Stimulated activated CD4-positive, alpha-beta T cell treated with anti-CD3 and anti-CD28 coated beads, Interleukin-1b, Interleukin-23, amount 100 ng/mL, for 4 hours (primary cell): ENCODE results near the gene ASRGL1.

Experiments used
- DNase-seq, 2 donors: peaks; one replicate each; pipeline ENCODE4 v3.0.0-alpha.2; 2020; ENCODE audit warnings: low read depth in 2 of 2

ASRGL1 gene

DNA sequence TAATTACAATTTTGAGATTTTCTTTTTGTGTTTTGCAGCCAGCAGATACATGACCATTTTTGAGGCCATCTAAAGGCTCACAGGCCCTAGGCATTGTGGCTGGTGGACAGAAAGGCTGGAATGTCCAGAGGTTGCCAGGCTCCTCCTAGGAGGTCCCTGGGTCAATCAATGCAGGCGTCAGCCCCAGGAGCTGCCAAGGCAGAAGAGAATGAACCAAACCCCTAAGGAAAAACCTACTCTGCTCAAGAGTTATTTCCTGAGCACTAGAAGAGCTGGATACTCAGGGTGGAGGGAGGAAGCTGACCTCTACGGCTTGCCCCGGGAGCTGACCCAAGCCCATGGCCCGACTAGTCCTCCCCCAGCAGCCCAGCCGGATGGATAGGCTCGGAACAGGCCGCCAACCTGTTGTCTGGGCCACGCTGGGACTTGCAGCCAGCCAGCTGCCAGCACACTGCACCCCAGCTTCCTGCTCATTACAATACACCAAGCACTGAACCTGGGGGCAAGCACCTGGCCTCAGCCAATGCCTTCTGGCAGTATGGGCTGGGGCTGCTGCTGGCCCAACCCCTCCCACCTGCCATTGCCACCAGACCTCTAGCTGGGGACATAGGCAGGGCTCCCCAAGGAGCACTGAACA, 75.9 kb downstream of the ASRGL1 start:
- no peak for DNase-seq

DNA sequence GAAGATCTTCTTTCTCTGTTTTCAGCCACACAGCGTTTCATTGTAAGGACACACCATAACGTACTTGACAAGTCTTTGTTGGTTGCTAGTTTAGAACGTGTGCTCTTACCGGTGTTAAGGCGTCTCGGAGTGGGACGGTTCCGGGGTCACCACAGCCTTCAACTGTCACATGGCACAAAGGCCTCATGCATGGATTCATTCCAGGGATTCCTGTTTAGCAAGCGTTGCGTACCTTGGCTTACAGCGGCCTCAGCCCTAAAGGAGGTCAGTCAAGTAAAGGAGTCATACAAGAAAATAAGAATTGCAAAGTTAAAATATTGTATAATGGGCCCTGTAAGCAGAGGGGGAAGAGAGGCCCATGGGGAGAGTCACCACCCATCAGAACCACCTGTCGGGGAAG, 79.3 kb downstream of the ASRGL1 start:
- DNase-seq: no peak

DNA sequence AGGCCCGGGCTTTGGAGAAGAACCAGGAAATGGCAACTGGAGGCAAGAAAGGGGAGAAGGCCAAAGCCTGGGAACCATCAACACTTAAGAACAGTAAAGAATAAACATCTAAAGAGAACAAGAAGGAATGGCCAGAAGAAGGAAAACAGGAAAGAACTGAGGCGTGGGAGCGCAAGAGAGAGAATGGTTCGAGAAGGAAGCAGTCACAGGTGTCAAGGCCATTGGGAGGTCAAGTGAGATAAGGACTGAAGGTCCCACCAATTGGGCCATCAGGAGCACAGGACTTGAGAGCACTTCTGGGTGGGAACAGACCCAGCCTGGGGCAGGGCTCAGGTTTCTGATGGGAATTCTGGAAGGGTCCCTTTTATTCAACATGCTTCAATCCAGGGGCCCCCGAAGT, 80.9 kb downstream of the ASRGL1 start:
- DNase-seq: no peak

DNA sequence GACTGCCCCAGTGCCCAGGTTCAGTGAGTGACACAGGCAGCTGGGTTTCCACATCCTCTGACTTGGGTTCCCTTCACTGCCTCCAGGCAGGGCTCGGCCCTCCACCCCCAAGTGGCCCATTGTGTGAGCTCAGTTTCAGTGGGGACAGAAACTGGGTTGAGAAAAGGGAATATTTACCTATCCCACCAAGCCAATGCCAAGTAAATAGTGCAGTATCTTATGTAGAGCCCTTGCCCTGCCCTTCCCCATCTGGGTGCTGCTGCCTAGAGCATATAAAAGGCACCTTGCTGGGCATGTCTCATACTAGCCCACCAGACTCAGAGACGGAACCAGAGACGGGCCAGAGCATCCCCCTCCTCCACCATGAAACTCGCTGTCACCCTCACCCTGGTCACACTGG, 81.5 kb downstream of the ASRGL1 start, which contains the start of gene SCGB1A1:
TSS of gene SCGB1A1 (plus strand) at position 301 of the 400 bp plus-strand sequence. CDS start at position 364, 63 bp downstream.
- DNase-seq: no peak

DNA sequence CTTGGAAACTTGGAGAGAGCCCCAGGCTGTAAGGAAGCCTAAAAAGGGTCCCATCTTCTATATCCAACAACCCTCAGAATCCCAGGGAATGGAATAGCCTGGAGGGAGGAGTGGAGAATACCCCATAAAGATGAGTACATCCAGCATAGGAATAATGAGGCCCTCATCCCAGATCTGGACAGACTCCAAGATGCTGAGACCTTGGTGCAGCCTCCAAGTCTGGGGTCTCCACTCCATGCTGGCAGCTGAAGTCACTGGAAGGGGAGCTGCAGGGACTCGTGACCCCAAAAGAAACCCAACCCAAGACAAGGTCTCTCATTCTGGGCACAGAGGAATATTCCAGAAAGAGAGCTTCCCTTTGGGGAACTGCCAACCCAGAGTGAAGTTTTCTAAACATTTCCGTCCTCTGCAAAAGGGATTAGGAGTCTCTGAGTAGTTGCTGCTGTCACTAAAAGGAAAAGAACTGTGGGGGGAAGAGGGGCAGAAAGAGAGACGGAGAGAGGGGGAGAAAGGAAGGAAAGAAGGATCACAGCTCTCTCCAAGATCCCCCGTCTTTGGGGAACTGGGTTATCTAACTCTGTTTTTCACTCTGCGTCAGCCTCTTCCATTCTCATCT, 82.2 kb downstream of the ASRGL1 start:
- no peak for DNase-seq

DNA sequence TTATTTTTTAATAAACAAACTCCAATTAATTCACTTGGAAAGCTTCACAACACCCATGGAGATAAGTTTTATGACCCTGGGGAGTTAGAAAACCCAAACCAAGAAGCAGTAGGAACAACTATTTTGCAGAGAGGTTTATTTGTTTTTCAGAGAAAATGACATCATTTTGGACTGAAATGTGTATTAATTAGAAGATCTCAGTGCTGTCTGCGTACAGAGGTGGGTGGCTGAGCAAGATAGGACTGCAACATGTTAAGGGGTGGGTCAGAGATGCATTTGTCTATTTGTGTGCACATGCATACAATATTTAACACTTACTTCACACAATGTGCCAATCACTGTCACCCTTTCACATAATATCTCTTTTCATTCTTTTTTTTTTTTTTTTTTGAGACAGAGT, 82.7 kb downstream of the ASRGL1 start:
- no peak for DNase-seq

DNA sequence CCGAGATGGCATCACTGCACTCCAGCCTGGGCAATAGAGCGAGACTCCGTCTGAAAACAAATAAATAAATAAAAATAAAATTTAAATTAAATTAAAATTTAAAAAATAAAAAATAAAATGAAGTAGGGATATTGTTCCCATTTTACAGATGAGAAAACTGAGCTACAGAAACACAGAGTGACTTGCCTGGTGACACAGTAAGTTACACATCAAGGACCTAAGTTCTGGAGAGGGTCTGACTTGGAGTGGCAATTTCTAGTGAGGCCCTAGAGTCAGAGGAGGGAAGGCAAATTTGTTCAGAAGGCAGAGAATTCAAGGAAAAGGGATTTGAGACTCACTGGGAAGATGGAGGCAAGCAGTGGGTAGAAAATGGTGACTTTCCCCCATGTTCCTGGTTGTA, 83.6 kb downstream of the ASRGL1 start:
- DNase-seq: no peak

DNA sequence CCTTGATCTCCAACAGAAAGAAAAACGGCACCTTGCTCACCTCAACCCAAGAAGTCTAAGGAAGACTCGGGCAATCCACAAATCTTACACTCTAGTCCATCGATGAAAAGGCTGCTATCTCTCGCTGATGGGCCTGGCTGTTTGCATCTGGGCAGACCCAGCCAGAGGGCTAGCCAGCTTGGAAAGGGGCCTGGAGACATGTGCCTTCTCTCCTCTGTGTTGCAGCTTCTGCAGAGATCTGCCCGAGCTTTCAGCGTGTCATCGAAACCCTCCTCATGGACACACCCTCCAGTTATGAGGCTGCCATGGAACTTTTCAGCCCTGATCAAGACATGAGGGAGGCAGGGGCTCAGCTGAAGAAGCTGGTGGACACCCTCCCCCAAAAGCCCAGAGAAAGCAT, 84.7 kb downstream of the ASRGL1 start:
- DNase-seq: no peak

DNA sequence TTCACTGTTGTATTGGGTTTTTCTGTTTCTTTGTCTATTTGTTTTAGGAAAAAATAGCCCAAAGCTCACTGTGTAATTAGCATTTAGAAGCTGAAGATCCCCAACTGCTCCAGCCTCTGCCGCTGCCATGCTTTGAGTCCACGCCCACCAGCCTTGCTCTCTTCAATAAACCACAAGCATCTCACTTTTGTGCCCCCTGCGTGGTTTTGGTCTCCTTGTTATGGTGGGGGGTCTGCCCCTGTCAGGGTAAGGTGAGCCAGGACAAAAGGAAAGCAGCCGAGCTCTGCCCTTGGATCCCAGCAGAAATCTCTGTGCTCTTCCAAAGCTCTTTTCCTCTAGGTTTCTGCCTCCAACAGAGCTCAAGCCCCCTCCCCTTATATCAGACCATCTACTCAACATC, 85.8 kb downstream of the ASRGL1 start:
- no peak for DNase-seq

DNA sequence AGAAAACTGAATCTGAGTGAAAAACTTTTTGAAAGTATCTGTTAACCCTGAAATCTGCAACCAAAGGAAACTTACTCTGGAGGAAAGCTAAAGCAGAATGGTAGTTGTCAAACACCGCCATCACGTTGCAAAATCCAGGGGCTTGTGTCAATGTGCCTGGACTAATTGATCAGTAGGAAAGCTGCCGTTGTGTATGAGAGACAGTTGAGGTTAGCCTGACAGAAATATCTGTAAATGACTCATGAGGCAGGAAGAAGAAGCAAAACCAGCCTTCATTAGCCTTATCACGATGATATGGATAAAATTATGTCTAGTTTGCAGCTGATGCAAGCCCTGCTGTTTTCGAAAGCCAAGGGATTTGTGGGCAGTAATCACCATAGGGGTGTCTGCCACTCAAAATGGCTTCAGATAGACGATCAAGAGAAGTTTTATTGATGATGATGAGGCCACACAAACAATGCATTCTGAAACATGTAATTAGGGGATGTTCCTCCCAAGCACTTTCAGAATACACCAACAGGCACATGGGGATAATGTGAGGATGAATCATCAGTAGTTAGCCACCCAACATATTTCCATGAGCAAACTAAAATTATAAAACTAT, 90.5 kb downstream of the ASRGL1 start:
- DNase-seq: no peak

DNA sequence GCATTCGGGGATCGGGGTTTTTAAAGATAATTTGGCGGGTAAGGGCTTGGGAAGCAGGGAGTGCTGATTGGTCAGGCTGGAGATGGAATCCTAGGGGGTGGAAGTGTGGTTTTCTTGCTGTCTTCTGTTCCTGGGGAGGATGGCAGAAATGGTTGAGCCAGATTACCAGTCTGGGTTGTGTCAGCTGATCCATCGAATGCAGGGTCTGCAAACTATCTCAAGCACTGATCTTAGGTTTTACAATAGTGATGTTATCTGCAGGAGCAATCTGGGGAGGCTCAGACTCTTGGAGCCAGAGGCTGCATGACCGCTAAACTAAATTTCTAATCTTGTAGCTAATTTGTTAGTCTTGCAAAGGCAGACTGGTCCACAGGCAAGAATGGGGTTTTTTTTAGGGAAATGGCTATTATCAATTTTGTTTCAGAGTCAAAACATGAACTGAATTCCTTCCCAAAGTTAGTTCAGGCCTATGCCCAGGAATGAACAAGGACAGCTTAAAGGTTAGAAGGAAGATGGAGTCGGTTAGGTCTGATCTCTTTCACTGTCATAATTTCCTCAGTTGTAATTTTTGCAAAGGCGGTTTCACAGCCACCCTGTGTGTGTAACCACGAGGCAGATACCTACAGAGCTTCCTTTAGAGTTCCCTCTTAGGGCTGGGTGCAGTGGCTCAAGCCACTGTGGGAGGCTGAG, 91.8 kb downstream of the ASRGL1 start:
- no peak for DNase-seq

DNA sequence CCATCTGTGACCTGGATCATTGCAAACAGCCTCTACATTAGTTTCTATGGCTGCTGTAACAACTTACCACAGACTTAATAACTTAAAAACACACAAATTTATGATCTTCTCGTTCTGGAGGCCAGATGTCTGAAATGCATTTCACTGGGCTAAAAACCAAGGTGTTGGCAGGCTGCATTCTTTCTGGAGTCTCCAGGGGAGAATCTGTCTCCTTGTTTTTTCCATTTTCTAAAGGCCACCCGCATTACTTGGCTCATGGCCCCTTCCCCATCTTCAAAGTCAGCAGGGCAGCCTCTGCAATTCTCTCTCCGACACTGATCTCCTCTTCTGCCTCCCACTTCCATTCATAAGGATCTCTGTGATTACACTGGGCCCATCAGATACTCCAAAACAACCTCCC, 93.2 kb downstream of the ASRGL1 start:
- no peak for DNase-seq

DNA sequence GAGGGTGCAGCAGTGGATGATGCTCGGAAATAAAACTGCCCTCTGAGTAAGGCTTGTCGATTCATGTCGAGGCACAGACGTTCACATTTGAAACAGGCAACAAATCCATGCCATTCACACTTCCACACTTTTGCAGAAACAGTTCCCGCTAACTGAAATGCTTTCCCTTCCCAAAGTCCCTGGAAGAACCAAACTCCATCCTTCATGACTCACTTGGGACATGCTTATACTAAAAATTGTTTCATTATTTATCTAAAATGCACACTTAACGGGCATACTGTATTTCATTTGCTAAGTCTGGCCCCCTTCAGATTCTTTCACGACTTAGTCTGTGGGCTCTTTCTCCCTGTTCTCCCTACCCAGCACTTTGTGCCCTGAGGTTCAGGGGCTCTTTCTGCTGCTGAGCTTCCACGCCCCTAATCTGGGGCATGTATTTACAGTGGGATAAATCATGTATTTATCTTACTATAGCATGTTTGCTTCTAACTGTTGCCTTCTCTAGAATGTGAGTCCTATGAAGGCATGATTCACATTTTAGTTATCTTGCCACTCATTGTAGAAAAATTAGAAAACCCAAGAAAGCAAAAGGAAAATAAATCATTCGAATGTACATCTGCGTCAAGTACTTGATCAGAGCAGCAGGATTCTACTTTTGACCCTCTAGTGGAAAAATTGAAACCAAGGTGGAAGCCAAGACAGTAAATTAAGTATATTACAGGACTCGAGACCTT, 94.1 kb downstream of the ASRGL1 start:
- no peak for DNase-seq

DNA sequence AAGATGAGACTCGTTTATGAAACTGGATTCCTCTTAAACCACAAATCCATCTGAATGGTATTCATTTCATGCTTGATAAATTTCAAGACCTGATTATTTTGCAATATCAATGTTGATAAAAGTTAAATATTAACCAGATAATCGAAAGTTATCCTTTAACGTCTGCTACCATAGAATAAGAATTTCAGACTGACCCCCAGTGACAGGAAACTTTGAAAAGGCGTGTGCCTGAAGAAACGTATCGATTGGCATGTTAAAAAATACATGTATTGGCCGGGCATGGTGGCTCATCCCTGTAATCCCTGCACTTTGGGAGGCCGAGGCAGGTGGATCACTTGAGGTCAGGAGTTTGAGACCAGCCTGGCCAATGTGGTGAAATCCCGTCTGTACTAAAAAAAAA, 95.4 kb downstream of the ASRGL1 start:
- DNase-seq: no peak

DNA sequence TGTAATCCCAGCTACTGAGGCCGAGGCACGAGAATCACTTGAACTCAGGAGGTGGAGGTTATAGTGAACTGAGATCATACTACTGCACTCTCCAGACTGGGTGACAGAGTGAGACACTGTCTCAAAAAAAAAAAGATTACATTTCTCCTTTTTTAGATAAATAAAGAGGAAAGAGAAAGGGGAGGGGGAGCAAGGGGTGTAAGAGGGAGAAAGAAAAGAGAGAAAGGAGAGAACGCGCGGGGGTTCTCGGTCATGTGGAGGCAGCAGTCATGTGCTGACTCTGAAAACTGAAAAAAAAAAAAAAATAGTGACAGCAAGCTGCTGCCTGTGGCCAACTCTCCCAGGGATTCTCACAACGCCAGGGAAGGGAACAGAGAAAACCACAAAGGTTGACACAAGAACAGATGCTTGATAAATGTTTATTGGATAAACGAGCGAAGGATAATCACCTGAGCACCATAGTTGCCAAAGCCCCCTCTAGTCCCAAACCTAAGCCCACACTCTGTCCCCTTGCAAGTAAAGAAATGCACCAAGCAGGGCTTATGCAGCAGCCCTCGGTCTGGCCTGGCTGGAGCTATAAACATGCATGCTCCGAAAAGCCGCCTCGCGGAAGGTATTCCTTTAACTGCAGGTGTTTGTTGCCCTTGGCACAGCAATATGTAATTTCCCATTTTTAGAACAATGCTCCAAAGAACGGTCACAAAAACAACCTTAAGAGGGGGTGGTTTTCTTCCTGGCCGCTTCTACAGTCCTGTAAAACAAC, 96.1 kb downstream of the ASRGL1 start:
- DNase-seq: no peak

DNA sequence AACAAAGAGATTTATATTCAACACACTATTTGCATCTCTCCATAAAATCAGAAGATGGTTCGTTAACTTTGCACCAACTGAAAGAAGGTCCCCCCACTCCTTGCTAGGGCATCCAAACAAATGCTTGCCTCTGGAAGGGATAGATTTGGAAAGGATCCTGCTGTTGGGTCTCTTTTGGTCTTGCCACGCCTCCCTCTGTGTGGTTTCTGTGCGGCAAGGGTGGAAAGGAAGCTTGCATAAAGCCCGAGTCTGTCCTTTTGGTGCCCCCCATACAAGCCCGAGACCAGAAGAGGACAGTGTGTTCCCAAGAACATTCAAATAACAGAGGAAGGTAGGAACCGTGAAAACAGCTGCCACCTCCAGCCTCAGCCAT, 96.6 kb downstream of the ASRGL1 start:
- no peak for DNase-seq

DNA sequence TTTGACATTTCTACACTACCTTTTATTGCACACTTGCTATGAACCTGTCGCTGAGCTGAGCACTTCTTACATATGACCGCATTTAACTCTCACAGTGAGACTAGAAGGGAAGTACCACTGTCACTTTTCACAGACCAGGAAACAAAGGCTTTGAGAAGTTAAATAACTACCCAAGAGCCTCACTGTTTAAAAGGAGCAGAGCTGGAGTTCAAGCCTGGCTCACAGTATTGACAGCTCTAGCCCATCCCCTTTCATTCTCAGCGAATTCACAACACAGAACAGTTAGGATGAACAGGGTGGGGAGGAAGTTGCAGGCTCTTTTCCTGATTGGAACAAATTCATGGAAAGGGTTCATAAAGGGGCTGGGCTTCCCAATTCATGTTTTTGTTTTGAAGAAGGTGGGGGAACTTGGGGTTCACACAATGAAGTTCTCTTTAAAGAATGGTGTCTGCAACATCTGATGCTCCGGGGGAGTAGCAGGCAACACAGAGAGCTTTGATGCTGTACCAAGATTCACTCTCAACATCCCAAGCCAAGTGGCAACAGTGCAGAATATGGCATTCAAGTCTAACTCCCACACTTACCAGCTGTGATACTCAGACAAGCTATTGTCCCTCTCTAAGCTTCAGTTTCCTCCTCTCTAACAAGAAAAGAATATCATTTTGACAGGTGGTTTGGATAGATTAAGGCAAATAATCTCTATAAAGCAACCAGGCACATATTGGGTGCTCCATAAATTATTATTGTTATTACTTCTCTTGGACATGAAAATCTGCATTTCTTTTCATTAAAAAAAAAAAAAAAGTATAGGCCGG, 98.8 kb downstream of the ASRGL1 start:
- no peak for DNase-seq

DNA sequence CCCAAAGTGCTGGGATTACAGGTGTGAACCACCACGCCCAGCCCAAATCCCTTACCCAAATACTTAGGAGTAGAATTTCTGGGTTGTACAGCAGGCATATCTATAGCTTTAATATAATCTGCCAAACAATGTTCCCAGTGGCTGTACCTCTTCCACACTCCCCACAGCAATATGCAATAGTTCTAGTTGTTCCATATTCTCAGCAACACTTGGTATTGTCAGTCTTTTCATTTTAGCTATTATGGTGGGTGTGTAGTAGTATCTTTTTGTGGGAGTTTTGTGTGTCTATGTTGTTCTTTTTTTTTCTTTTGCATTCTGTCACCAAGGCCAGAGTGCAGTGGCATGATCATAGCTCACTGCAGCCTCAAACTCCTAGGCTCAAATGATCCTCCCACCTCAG, 100.4 kb downstream of the ASRGL1 start:
- DNase-seq: no peak

DNA sequence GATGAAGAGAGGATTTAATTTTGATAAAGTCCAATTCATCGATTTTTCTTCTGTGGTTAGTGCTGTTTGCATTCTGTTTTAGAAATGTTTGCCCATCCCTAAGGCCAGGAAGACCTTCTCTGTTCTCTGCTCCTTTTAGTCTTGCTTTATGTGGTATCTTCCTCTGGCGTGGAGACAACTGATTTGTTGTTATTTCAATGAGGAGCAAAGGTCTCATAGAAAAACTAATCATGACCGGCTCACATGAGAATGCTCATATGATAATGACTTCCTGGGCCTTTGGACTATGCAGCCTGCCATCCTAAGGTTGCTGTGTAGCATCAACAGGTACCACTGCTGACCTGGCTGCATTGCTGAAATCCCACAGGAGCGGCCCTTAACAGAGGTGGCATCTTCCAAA, 101.4 kb downstream of the ASRGL1 start:
- no peak for DNase-seq

DNA sequence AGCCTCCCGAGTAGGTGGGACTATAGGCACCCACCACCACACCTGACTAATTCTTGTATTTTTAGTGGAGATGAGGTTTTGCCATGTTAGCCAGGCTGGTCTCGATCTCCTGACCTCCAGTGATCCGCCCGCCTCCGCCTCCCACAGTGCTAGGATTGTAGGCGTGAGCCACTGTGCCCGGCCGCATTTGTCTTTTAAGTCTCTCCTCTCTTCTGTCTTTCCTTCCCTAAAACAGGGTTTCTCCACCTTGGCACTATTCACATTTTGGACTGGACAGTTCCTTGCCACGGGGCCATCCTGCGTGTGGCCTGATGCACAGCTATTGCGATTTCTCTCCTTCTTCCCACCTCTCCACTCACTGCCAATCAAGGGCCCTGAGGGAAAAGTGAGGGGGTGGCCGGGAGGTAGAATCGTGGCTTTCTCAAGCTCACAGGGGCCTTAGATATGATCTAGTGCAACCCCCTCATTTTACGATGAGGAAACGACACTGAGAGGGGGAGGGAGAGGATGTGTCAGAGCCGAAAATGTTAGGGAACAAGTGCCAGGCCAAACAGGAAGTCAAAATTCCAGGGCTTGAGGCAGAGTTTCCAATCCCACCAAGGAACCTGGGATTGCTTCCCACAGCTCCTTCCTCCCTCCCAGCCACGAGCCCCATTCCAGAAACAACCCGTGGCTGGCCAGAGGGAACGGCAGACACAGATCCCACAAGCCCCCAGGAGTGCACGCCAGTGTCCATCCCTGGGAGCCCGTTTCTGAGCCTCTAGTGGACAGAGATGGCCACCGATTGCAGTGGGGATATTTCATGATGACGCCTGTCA, 102.7 kb downstream of the ASRGL1 start:
- DNase-seq: no peak
